Measurements from ENCODE around the gene HOXB9.

The HOXB9 gene

DNA sequence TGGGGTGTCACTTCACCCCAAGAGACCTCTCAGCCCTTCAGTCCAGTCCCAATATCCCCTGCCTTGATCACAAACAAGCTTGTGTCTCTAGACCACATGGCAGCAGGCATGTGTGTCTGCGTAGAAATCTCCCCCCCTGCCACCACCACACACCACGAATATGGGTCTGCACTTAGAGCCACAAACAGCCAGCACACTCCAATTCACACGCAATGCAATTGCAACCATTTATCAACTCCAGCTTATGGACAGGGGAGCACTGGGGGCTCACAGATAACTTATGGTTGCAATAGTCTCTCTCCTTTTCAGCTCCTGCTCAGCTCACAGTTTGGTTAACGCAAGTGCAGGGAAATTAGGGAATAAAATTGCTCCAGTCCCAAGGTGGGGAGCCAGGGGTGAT is 2.6 kb downstream of the HOXB9 start:
- DNase-seq, result no peak

DNA sequence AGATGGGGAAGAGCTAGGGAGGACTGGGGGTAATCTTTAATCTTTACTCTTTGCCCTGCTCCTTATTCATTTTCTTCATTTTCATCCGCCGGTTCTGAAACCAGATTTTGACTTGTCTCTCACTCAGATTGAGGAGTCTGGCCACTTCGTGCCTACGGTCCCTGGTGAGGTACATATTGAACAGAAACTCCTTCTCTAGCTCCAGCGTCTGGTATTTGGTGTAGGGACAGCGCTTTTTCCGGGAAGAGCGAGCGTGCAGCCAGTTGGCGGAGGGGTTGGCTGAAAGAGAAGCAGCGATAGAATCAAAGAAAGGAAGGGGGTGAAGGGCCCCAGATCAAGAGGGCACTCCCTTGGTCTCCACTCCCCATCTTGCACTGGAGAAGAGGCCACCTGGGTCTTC is 3.3 kb downstream of the HOXB9 start:
- DNase-seq, result no peak

DNA sequence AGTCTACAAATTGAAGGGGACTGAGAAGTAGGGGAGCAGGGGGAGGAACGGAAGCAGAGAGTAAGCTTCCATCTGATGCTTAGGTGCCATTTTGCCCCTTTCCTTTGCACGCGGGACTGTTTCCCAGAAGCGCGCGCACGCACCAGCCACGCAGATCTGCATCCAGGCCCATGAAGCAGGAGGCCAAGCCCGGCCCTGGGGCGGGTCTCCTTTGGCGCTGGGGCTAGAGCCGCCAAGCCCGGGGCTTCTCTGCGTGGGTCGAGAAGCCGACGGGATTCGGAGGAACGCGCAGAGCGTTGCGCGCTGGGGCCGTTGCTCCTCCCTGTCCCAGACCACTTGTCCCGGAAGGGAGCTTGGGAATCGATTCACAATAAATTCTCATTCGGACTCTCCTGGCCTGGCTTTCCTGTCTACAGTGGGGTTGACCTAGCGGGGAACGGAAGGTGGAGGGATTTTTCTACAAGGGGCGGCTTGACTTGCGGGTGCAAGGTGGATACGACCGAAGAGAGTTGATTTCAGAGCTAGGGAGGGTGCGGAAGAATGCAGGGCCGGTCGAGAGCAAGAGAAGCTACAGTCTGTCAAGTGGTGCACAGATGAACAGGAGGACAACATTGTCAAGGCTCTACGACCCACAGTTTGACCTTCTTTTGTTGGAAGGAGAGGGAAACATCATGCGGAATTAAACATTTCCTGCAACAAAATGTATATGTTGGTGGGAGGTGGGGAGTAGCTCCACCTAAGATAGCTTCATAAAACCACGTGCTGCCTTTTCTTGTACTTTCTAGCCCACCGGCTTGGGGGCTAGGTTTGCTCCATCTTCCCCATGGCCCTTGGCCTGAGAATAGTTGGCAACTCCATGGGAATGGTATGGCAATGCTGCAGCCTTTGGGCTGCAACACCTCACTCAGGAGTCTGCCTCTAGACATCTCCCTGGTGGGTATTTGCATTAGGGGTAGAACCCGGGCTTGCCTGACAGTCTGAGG is 4.5 kb downstream of the HOXB9 start:
- DNase-seq, result no peak

DNA sequence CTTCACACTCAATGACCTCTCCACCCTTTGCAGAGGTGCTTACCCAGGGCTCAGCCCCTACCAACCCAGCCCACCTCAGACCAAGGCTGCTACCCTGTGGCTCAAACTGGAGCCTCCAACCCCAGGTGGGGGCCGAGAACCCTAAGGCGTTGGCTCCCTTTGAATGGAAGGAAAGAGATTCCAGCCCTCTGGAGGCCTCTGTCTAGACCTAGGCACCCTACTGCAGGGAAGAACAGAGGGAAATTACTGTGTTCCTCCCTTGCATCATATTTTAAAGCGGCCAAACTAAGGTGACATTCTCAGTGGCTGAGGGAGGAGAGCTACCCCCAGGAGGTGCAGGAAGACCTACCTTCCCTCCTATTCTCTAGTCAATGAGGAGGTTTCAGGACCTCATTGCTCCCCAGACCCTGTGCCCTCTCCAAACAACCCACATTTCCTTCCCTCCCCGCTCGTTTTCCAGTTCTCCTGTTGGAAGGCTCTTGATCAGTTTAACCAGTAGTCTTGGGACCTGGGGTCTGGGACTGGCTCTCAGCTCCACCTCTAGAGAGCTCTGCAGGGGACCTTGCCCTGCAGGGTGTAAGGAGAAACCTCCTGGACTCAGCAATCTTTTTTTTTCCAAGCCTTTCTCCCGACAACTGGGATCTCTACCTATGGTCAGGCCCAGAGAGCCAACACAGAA is 5.6 kb downstream of the HOXB9 start:
- no peak for DNase-seq

DNA sequence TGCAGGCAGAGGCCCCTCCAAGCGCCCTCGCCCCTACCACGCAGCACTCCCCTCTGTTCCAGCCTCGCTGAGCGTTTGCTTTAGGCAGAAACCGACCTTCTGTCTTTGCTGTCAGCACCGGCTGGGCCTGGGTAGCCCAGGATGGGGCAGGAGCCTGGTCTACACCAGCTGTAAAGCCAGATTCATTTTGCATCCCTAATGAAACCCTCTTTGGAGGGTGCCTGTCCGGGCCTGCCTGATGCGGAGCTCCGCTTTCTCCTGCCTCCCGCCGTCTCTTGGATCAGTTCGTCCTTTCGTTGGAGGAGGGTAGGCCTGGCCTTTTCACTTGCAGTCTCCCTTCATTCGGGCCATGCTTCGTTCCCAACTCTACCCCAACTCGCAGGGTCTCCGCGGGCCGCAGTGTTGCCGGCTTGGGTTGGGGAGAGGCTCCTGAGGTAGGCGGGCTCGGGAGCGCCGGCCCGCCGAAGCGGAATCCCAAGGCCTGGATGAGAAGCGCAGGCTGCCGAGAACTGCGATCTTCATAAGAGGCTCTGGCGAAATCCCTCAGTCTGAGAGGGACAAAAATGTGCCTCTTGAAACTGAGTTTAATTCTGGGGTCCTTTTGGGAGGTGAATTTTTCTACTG is 6.2 kb downstream of the HOXB9 start:
- no peak for DNase-seq

DNA sequence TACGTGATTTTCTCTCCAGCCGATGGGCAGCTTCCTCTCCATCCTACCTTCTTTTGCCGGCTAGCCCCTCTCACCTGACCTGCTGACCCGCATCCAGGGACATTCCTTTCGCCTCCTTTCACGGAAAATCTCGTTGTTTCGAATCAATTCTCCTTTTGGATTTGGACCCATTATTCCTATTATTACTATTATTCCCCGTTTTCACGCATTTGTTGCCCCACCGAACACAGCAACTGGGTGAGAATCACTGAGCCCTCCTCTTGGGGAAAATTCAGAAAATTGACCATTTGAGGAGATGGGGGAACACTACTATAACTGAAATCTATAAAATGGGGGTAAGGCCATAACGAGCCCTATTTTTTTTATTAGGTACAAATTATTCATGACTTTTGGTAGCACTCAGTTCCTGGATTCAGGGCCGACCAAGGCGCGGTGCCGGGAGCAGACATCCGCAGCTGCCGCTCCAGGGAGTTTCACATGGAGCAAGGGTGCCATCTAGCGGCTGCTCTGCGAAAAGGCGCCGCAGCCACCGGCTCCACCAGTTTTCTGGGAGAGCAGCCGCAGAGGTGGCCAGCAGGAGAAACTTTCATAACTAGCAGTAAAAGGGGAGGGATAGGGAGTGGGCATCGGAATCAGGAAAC is 7.8 kb downstream of the HOXB9 start:
- peak; percentile 87 for DNase-seq

DNA sequence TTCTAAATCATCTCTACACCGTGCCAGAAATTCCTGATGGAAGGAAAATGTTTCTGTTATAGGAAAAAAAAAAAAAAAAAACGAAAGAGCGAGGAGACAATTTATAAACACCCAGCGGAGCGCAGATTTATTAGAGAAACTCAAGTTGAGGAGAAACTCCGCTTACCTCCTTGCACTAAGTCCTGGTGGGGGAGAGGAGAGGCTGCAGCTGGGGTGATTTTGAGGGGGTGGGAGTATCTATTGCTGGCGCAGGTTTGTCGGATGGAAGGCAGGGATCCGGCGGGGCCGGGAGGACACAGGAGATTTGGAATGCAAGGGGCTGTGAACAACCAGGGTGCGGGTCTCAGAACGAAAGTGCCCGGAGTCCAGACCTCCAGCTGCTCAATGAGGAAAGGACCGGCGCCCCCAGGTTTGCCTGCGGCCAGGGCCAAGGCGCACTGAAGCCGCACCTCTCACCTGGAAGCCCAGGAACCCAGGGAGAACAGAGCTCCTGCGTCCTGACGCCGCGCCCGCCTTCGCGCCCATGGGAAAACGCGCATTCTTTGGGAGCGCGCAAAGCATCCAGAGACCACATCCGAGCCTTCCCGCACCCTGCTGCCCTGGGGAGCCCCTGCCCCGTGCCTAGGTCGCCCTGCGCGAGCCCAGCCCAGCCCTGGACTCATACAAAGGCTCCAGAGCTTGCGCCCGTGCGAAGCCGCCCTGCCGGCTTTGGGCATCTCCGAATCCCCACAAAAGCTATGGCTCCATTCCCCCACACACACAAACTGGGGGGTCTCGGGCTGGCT is 8.5 kb downstream of the HOXB9 start:
- DNase-seq, result no peak

DNA sequence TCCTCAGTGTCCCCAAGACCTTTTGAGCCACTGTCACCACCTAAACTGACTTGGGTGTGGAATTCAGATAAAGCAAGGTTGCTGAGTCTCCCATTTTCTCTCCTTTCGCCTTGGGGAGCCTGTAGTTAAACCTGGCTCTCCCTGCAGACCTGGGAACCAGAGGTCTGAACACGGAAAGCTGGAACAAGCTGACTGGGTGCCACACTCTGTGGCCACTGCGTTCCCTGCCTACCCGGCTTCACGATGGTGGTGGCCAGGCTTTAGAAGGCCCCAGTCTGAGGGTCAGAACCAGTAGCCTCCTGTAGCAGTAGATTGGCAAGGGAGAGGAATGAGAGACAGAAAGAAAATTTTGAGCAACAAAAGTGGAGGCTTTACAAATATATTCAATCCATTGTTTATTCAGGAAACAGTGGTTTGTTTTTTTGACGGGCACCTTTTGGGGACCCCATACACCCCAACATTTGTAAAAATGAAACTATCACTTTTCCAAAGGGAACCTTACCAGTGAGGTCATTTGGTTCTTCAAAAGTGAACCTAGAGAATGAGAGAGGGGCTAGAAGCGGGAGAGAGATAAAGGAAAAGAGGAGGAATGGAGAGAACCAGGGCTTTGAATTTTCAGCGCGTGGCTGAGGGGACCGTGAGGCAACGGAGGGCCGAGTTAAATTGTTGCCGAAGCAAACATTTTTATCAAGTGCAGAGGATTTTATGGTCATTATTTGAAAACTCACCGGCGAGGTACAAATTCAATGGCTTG is 9.3 kb downstream of the HOXB9 start:
- no peak for DNase-seq

DNA sequence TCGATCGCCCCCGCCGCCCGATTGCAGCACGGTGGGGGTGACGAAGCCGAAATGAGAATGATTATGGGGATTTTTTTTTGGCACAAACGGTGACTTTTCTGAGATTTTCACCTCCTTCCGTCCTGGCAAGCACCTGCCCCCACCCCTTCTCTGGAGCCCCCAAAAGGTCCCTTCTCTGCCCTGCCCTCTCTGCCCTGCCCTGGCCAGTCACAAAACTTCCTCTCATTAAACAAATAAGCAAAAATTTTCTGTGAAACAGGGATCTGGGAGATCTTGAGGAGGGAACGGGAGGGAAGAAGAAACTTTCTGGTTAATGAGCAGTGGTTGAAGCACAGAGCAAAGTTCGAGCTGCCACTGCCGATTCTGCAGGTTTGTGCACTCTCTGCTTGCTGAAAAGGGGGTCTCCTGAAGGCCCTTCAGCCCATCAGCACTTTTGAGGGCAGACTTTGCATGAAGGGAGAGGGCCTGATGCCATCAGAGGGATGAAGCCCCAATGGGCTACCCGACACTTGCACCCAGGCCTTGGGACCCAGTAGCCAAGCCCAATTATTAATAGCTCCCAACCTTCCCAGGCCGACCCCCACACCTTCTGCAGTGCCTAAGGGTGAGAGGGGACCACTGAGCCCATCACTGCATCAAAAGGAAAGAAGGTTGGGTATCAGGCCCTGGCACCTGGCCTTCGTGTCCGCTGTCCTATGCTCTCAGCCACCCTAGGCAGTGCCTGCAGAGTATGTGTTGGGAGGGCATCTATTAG is 10.0 kb downstream of the HOXB9 start:
- DNase-seq, result no peak

DNA sequence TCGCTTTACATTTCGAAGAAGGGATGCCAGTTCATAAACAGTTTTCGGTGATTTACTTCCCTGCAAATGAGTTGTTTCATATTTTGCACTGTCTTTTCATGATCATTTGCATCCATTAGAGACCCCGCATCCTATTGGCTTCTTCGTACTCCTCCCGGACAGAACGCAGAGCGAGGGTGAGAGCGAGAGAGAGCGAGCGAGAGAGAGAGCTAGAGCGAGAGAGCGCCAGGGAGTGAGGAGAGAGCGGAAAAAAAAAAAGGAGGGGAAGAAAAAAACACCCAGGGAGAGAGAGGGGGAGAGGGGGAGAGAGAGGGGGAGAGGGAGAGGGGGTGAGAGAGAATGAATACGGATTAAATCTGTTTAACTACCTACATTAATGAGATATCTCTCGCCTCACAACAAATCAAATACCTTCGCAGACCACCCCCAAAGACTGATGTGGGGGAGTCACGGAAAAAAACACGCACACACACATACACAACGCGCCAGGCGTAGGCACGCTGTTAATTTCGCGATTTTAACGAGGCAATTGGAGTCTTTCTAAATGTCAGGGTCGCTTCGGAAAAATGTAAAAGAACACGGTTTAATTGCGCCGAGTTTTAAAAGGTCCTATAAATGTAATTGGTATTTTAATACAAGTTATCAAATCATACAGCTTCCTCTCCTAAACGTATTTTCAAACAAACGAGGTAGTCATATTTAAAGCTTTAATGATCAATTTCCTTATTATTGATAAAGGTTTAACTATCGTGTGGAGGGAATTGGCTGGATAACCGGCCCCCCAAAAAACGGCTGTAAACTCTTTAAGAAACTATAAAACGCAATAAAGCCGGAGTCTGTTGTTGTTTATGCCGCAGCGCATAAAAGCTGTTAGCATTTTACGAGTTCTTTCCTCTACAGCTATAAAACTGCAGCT is 10.9 kb downstream of the HOXB9 start, which contains the start of gene HOXB8:
TSS of gene HOXB8 (minus strand) at position 246 of the 916 bp plus-strand sequence. CDS start 588 bp downstream, outside the sequence.
- no peak for DNase-seq

DNA sequence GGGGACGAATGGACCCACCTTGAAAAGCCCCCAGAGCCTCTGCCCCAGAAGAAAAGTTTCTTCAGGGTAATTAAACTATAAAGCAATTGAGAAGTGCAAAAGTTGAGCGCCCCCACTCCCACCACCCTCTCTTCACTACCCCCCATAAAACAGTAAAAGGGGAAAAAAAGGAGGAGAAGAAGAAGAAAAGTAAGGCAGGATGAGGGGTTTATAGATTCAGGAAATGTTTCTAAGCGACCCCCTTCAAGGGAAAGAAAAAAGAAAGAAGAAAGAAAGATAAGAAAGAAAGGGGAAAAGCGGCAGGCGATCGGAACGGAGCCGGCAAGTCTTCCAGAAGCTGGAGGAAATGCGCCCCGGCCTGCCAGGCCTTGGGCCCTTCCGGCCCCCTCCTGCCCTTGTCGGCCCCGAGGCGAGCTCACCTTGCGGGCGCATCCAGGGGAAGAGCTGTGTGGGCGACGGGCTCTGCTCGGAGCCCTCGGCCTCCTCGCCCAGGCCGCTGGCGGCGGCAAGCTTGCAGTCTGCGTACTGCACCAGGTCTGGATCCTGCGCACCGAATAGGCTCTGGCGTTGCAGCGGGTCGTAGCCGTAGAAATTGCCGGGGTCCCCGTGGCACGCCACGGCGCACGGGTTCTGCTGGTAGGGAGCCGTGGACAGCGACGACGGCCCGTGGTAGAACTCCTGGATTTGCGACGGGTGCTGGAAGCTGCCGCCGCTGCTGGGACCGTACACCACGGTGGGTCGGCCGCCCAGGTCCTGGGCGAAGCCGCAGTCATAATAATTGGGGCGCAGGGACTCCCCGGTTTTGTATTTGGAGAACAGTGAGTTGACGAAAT is 12.1 kb downstream of the HOXB9 start:
- DNase-seq, result no peak

DNA sequence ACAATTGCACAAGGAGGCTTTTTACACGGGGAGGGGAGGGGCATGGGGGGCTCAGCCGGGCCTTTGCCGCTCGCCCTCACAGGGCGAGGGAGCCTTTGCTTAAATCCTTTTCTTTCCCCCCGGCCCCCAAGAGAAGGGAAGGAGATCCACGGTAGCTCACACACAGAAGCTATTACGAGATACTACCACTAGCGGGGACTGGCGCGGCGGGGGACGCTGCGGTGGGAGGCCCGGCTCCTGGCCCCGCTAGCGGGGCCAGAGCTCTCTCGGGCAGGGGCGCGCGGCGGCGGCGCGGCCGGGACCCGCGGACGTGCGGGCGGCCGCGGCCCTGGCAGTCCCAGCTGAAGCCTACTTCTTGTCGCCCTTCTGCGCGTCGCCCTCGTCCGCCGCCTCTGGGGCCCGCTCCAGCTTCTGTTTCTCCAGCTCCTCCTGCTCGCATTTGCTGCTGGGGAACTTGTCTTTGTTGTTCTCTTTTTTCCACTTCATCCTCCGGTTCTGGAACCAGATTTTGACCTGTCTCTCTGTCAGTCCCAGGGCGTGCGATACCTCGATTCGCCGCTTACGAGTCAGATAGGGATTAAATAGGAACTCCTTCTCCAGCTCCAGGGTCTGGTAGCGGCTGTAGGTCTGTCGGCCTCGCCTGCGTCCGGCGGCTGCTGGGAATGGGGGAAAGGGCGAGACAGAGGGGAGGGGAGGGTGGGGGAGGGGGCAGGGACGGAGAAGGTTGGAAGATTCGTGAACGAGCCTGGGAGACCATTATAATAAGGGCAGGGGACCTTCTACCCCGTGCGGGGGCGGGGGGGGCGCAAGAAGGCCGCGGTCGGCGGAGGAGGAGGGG is 13.1 kb downstream of the HOXB9 start:
- DNase-seq, result peak; percentile 57

DNA sequence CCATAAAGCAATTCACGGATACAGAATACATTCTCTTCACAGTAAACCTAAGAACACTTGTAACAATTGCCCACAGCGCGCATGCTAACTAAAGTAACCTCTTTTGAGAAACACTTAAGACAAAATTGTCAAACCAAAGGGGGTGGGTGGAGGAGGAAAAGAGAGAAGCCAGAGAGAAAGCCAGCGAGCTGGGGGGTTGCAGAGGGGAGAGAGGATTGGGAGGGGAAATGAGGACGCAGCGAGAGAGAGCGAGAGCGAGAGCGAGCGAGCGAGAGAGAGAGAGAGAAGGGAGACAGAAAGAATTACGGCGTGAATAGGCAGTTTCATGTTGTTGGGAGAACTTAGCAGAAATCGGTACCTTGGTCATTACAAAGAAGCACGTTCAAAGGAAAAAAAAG is 13.7 kb downstream of the HOXB9 start:
- no peak for DNase-seq

DNA sequence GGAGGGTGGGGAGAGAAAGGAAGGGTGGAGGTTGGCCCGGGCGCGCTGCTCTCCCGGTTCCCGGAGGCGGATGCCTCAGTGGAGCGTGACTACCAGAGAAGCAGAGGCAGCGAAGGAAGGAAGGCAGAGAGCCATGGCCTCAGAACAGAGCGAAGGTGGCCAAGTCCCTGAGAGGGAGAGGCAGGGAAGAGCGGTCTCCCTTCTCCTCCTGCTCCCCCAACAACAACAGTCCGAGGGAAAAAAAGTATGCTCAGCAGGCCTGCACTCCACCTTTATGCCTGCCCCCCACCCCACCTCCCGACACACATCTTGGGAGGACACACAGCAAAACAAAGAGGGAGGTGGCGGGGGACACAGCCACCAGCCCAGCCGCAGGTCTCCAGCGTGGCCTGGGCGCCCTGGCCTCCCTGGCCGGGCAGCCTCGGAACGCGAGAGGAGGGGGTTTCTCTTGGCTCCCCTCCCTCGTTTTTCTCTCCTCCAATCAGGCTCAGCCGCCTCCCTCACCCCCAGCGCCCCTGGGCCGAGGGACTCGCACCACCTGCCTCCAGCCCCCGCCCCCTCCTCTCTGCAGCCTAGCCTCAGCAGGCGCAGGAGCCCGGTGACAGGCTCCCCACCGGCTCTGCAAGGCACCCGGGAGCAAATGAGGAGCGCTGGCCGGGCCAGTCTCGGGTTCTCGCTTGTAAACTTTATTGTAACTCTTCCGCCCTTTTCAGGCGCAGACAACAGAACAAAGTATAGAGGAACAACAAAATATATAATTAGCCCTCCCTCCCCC is 14.3 kb downstream of the HOXB9 start:
- no peak for DNase-seq

DNA sequence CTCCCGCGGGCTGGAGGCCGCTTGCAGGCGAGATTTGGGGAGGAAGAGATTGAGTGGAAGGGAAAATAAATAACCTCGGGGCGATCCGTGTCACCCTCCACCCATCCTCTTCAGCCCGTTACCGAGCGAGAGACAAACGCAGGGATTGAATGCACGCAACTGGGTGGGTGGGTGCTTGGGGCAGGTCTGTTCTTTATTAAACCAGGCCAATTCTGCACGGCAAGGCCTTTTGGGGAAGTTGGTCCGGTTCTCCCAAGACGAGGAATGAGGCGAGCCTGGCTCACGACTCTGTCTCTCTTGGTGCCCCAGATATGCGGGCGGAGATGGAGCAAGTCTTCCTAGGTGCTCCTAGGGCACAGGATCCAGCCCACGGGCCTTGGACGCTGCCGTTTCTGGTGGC is 14.9 kb downstream of the HOXB9 start:
- DNase-seq, result no peak

DNA sequence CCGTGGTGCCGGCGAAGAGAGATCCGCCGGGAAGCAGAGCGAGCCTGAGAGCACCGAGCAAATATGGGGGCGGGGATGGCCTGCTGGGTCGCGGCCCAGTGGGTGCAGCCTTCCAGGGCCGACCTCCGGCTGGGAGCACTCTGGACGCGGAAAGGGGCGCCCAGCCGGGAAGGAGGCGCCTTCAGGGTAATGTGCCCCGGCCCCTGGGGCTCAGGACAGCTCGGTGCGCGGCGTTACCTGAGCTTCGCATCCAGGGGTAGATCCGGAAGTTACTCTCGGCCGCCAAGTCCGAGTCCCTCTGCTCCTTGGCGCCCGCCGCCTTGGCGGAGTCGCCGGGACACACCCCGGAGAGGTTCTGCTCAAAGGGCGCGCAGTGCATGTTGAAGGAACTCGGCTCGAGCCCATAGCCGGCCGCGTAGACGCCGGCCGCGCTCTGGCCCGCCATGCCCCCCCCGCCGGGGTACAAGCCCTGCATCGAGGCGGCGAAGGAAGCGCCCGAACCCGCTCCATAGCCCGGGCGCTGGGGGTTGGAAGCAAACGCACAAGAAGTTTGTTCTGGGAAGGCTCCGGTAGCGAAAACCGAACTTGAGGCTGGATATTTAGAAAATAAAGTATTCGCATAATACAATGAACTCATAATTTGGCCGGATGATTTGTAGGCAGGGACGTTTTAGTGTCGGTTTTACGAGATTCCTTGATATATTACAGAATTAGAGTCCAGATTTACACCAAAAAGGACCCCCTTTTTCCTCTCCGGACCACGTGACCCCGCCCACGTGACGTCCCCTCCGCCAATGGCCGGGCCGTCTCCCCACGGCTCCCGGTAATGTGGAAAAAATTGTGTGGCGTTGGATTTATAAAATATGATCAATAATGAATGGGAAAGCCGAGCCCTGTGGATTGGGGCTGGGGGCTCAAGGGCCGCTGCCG is 15.6 kb downstream of the HOXB9 start, which contains the start of gene HOXB7:
TSS of gene HOXB7 (minus strand) at position 736 of the 930 bp plus-strand sequence. CDS start at position 637, 99 bp downstream.
- DNase-seq, result peak; percentile 64

Measured in CD4-positive, alpha-beta T cell treated with Interleukin-17A for 1 hour (primary cell).